Measurements from ENCODE around the gene DTX1. TPM values are rescaled to one million over a fixed set of nuclear protein-coding genes. Genes with fewer than 3 reads are reported as not detected.

Gene DTX1
- total and polyA plus RNA-seq, 2 of the 8 experiments (the other 6 are each of a cell fraction or from before 2014, with no cell fraction given): 4.7 to 6.9 TPM

DNA sequence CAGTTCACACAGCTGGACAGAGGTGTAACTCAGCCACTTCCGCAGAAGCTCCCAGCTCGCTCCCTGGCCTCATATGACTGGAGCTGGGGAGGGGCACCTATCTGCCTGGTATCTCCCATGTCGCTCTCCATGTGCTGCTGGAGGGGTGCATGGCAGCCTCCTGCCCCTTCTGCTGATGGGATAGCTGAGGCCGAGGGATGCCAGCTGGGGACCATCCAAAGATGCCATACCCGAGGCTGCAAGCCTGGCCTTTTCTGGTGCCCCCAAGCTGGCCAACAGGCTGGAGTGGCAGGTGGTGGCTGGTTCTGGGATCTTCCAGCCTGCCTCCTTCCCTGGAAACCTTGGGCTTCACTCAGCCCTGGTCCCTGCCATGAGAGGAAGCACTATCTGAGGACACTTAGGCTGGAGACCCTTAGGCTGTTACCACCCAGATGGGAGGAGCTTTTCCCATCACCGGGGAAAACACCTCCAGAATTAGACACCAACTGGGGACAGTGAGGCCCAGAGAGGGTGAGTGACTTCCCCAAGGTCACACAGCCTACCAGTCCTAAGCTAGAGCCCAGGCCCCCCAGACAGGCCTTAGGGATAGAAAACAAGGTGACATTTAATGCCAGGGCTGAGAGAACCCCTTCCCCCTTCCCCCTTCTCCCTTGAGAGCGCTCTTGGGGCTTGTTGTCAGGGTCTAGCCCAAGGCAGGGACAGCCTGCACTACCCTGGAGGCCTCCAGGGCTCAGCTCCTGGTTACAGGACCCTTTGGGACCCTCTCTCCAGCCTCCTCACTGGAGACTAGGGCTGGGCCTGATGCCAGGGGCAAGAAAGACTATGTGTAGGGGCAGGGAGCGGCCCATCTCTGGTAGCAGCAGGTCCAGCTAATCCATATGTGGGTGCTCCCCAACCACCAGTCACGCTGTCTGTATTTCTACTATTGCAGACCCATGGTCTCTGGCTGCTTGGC, 7.1 kb downstream of the DTX1 start (continued):
- no peak for TF ChIP-seq CHD7 (IDR thresholded peaks at IDR 0.05; ENCODE audit: insufficient replicate concordance, low read length)
- TF ChIP-seq NANOG (IDR thresholded peaks at IDR 0.05; ENCODE audit: insufficient read depth, low read depth, low read length, poor library complexity, severe bottlenecking): no peak
- no peak for TF ChIP-seq E2F6 (IDR thresholded peaks at IDR 0.05)
